Measurements from ENCODE around the gene KHSRP. TPM values are rescaled to one million over a fixed set of nuclear protein-coding genes. Genes with fewer than 3 reads are reported as not detected.

The KHSRP gene
- total RNA-seq, 1 experiment from 2014 or later, result 671 TPM

DNA sequence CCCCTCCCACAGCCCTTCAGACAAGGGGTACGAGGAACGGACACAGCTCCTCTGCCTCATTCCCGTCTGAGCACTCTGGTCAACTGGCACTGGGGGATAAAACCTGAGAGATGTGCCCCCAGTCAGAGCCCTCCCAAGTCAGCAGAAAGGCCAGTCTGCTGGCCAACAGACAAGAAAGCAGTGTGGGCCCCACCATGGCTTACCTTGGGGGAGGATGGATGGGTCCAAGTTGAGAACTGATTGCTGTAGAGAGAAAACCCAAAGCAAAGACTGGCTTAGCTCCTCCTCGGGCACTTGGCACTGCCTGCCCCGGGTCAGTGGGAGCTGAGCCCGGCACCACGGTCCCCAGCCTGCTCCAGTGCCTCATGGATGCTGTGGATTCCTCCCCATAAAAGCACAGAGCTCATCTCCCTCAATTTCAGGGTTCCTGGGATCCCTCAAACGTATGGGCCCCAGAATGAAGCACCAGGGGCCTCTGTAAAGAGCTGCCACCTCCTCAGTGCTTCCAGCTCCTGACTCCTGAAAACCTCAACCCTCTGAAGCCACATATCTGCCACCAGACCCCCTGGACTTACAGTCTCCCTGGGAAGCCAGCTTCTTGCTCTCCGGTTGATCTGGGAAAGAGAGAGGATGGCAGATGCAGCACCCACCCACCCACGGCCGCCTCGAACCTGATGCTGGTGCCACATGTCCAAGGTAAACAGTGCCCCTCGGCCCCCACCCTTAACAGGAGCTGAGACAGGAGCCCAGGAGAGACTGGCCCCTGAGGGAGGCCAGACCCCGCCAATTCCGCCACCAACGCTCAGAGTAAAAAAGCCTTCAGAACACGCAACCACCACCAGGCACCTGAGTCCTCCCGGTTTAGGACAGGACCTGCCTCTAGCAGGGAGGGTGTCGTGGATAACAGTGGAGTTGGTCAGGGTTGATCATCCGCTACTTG lies 3.3 kb downstream of the KHSRP start:
- no TSS peak for BruUV-seq (replicated peaks)
- H3K4me3 ChIP-seq (ENCODE audit: low read depth, low read length, poor library complexity, severe bottlenecking), result no peak overlapping the region
- POLR2A ChIA-PET (ENCODE audit: low non-redundant PET), result no interaction called here
- no peaks in the 10 kb centered on the region for H3K9me3 ChIP-seq (ENCODE audit: low read depth, low read length, poor library complexity, severe bottlenecking)
- H3K36me3 ChIP-seq (ENCODE audit: insufficient read depth, low read length, poor library complexity, severe bottlenecking), result peaks cover 66% of the 10 kb centered on the region
- H3K4me1 ChIP-seq (ENCODE audit: insufficient read depth, low read length, poor library complexity, severe bottlenecking), result peaks cover 14% of the 10 kb centered on the region
- TF ChIP-seq, protein P1, sequence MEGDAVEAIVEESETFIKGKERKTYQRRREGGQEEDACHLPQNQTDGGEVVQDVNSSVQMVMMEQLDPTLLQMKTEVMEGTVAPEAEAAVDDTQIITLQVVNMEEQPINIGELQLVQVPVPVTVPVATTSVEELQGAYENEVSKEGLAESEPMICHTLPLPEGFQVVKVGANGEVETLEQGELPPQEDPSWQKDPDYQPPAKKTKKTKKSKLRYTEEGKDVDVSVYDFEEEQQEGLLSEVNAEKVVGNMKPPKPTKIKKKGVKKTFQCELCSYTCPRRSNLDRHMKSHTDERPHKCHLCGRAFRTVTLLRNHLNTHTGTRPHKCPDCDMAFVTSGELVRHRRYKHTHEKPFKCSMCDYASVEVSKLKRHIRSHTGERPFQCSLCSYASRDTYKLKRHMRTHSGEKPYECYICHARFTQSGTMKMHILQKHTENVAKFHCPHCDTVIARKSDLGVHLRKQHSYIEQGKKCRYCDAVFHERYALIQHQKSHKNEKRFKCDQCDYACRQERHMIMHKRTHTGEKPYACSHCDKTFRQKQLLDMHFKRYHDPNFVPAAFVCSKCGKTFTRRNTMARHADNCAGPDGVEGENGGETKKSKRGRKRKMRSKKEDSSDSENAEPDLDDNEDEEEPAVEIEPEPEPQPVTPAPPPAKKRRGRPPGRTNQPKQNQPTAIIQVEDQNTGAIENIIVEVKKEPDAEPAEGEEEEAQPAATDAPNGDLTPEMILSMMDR (conservative IDR thresholded peaks at IDR 0.05; ENCODE audit: low read depth, low read length), result no peak
- H3K27me3 ChIP-seq (replicated peaks; ENCODE audit: insufficient read depth, low read depth, low read length, poor library complexity), result no peaks in the 10 kb centered on the region
- peak overlapping the region; percentile 52 for H3K27ac ChIP-seq (ENCODE audit: low read depth, low read length, poor library complexity, severe bottlenecking)
- intact Hi-C loops (cut with micrococcal nuclease; ENCODE audit: unreplicated experiment), result loop anchor here (5.0 kb wide), 1 partner anchor 49 kb away; the partner anchor contains the start of gene ALKBH7
- CTCF ChIA-PET, result no interaction called here
- DNase-seq (ENCODE audit: low spot score), result no peak

- Histone ChIP-seq H3K36me3 (ENCODE audit: insufficient read depth, low read length, poor library complexity, severe bottlenecking) (peaks cover 91% of the 10 kb centered on the region), H3K4me3 (ENCODE audit: low read depth, low read length, poor library complexity, severe bottlenecking) (no peak overlapping the region), H3K4me1 (ENCODE audit: insufficient read depth, low read length, poor library complexity, severe bottlenecking) (peaks cover 14% of the 10 kb centered on the region), H3K27ac (ENCODE audit: low read depth, low read length, poor library complexity, severe bottlenecking) (no peak overlapping the region), H3K27me3 (replicated peaks; ENCODE audit: insufficient read depth, low read depth, low read length, poor library complexity) (no peaks in the 10 kb centered on the region), H3K9me3 (ENCODE audit: low read depth, low read length, poor library complexity, severe bottlenecking) (no peaks in the 10 kb centered on the region)
- ChIA-PET CTCF (no interaction called here), POLR2A (ENCODE audit: low non-redundant PET) (no interaction called here)
- no peak for DNase-seq (ENCODE audit: low spot score)
- TF ChIP-seq, protein P1 (conservative IDR thresholded peaks at IDR 0.05; ENCODE audit: low read depth, low read length), result no peak
- TF ChIP-seq EZH2 (IDR thresholded peaks at IDR 0.05; ENCODE audit: borderline replicate concordance, low read depth, low read length, poor library complexity, severe bottlenecking), result no peak
- BruUV-seq (replicated peaks), result no TSS peak
- intact Hi-C loops (cut with micrococcal nuclease; ENCODE audit: unreplicated experiment), result no loop called here
These were observed 6.1 kb downstream of the KHSRP start for GRCh38 chr19:6418562-6418932.

DNA sequence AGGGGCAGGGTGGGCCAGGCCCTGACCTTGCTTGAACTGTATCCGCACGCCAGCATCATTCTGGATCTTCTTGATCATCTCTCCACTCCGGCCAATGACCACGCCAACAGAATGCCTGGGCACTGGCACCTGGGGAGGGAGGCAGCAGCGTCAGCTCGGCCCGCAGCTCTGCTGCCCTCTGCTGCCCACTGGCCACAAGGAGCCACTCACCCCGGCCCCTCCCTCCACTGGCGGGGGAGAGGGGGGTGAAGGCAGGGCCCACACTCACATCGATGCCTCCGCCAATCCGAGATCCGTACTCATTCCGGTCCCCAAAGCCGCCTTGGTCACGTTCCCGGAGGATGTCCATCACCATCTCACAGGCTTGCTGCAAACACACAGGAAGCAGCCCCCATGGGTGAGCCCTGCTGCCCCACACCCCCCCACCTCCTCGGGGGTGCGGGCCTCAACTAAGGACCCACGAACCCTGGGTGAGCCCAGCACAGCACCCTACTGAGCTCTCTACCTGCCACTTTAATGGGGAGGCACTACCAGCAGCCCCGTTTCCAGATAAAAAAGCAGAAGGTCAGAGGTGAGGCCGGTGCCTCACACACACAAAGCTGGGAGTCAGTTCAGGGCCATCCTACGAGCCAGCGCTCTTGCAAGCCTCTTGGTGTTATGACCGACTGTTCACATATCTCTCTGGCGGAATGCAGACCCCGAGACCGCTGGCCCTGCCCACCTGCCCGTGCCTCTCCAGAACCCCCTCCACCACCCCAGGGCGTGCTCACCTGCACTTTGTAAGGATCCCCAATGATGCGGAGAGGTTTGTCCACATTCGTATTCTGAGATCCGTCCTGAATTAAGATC lies 6.7 kb downstream of the KHSRP start:
- CTCF ChIA-PET, result no interaction called here
- Histone ChIP-seq H3K27me3 (replicated peaks; ENCODE audit: insufficient read depth, low read depth, low read length, poor library complexity) (no peaks in the 10 kb centered on the region), H3K27ac (ENCODE audit: low read depth, low read length, poor library complexity, severe bottlenecking) (no peak overlapping the region), H3K36me3 (ENCODE audit: insufficient read depth, low read length, poor library complexity, severe bottlenecking) (peaks cover 94% of the 10 kb centered on the region), H3K4me3 (ENCODE audit: low read depth, low read length, poor library complexity, severe bottlenecking) (no peak overlapping the region), H3K9me3 (ENCODE audit: low read depth, low read length, poor library complexity, severe bottlenecking) (no peaks in the 10 kb centered on the region), H3K4me1 (ENCODE audit: insufficient read depth, low read length, poor library complexity, severe bottlenecking) (peaks cover 9% of the 10 kb centered on the region)
- intact Hi-C loops (cut with micrococcal nuclease; ENCODE audit: unreplicated experiment), result no loop called here
- BruUV-seq (replicated peaks), result no TSS peak
- DNase-seq (ENCODE audit: low spot score), result no peak
- POLR2A ChIA-PET (ENCODE audit: low non-redundant PET), result no interaction called here
- no peak for TF ChIP-seq EZH2 (IDR thresholded peaks at IDR 0.05; ENCODE audit: borderline replicate concordance, low read depth, low read length, poor library complexity, severe bottlenecking)
- TF ChIP-seq, protein P1 (conservative IDR thresholded peaks at IDR 0.05; ENCODE audit: low read depth, low read length), result no peak; the same call in 1 of the 2 replicates

Measured in A673 (cell line).